Naive thymus-derived CD4-positive, alpha-beta T cell (primary cell): ENCODE results near the gene CACNA1C. TPM values are rescaled to one million over a fixed set of nuclear protein-coding genes. Genes with fewer than 3 reads are reported as not detected.

Source experiments
- ATAC-seq: fragments of 150-1000 bp; cut with Tn5 transposase; 2 replicates; pipeline ENCODE4 v1.10.0; 2021; ENCODE audit warnings: mild to moderate bottlenecking, moderate library complexity
- CTCF ChIA-PET: fragments of 350-600 bp; sonication (Branson Sonifier 250); formaldehyde crosslinking; loops from one replicate; lab custom pipeline; 2021; ENCODE audit warnings: antibody characterized with exemption; lab: Charles Lee
- POLR2A ChIA-PET: fragments of 350-600 bp; sonication (Branson Sonifier 250); formaldehyde crosslinking; loops from one replicate; lab custom pipeline; 2021; ENCODE audit warnings: antibody characterized with exemption, inconsistent platforms; lab: Charles Lee
- DNase-seq, 9 donors: peaks; one replicate each; pipeline versions ENCODE4 v3.0.0 to v3.0.0-alpha.2; 2020 to 2022; ENCODE audit warnings: mixed read lengths in 1 of 9
- H3K27ac ChIP-seq: one replicate; pipeline ENCODE4 v1.7.0; 2013; ENCODE audit warnings: mild to moderate bottlenecking, low read depth, low read length, moderate library complexity
- H3K27me3 ChIP-seq, 2 donors: one replicate each; pipeline ENCODE4 v1.7.0; 2013; ENCODE audit warnings: low read length in 2 of 2, mild to moderate bottlenecking in 2 of 2, moderate library complexity in 2 of 2; ENCODE audit not compliant: control insufficient read depth in 2 of 2, insufficient read depth in 2 of 2
- H3K36me3 ChIP-seq, 3 experiments: 1 replicate in 2 of 3; 2 replicates in 1 of 3; pipeline ENCODE4 v1.7.0; 2013; ENCODE audit warnings: low read length in 3 of 3, mild to moderate bottlenecking in 3 of 3, moderate library complexity in 1 of 3; ENCODE audit not compliant: insufficient read depth in 3 of 3, control insufficient read depth in 2 of 3
- H3K4me1 ChIP-seq, 2 donors: one replicate each; pipeline ENCODE4 v1.7.0; 2013; ENCODE audit warnings: low read length in 2 of 2, mild to moderate bottlenecking in 2 of 2, moderate library complexity in 1 of 2; ENCODE audit not compliant: control insufficient read depth in 2 of 2, insufficient read depth in 2 of 2
- H3K4me3 ChIP-seq: 2 replicates; pipeline ENCODE4 v1.7.0; 2013; ENCODE audit warnings: mild to moderate bottlenecking, low read length
- H3K9me3 ChIP-seq, 3 experiments: 1 replicate in 2 of 3; 2 replicates in 1 of 3; pipeline ENCODE4 v1.7.0; 2013; ENCODE audit warnings: low read length in 3 of 3; ENCODE audit not compliant: control insufficient read depth in 2 of 3
- H3K27ac Mint-ChIP-seq, 9 donors: one replicate each; pipeline ENCODE4 v1.8.0; 2020 to 2022; ENCODE audit warnings: mixed read lengths in 9 of 9, mild to moderate bottlenecking in 8 of 9, moderate library complexity in 5 of 9, inconsistent platforms in 2 of 9
- H3K27me3 Mint-ChIP-seq, 5 donors: one replicate each; pipeline ENCODE4 v1.8.0; 2021 to 2022; ENCODE audit warnings: mixed read lengths in 5 of 5, mild to moderate bottlenecking in 1 of 5
- H3K36me3 Mint-ChIP-seq, 5 donors: one replicate each; pipeline ENCODE4 v1.8.0; 2020 to 2022; ENCODE audit warnings: mixed read lengths in 5 of 5, mild to moderate bottlenecking in 3 of 5, inconsistent platforms in 1 of 5
- H3K4me1 Mint-ChIP-seq, 7 donors: one replicate each; pipeline ENCODE4 v1.8.0; 2020 to 2022; ENCODE audit warnings: mixed read lengths in 7 of 7, mild to moderate bottlenecking in 3 of 7, inconsistent platforms in 1 of 7
- H3K4me3 Mint-ChIP-seq, 10 donors: one replicate each; pipeline ENCODE4 v1.8.0; 2020 to 2022; ENCODE audit warnings: mild to moderate bottlenecking in 10 of 10, mixed read lengths in 10 of 10, moderate library complexity in 6 of 10, inconsistent platforms in 2 of 10
- H3K9me3 Mint-ChIP-seq, 11 donors: one replicate each; pipeline ENCODE4 v1.8.0; 2020 to 2022; ENCODE audit warnings: mixed read lengths in 11 of 11, mild to moderate bottlenecking in 4 of 11, inconsistent platforms in 1 of 11, moderate library complexity in 1 of 11
- intact Hi-C, 2 donors: fragments of 100-400 bp; cut with micrococcal nuclease; formaldehyde crosslinking; loops; one replicate each; pipeline ENCODE4 v1.15.1; 2023
- polyA plus RNA-seq, 2 donors: library from polyadenylated mRNA; unstranded; fragments of 300-500 nt; fragmentation: Illumina TruSeq; gene quantifications; one replicate each; pipeline ENCODE4 v1.2.3, GENCODE V29; 2021
- total RNA-seq, 6 experiments: library from RNA in 5 of 6; stranded (reverse) in 5 of 6; gene quantifications; 1 replicate in 5 of 6; 2 replicates in 1 of 6; pipeline ENCODE4 v1.2.3 and lab custom pipeline; 2021 to 2026

CACNA1C gene
- total and polyA plus RNA-seq, 7 experiments from 2014 or later, result 0.04 to 0.48 (median 0.08) TPM

DNA sequence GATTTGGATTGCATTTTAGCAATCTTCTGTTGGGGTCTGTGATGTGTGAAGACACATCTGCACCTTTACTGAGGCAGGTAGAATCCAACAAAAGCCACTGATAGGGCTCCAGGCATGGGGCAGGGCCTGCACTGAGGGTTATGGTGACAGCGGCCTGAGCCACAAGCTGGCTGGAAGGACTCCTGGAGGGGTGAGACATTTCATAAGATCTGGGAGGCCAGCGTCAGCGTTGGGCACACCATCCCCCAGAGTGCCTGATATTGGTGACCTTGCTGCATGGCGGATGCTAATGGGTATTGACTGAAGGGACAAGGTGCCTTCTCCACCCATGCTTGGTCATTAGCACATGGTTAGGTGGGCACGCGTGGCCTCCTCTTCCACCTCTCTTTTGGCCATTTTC, 187.6 kb downstream of the CACNA1C start:
- no peak overlapping the region for H3K27ac ChIP-seq
- peaks cover 0 to 2% (median 0%) of the 10 kb centered on the region in 7 donors for H3K4me1 Mint-ChIP-seq
- CTCF ChIA-PET, result no interaction called here
- intact Hi-C loops, result no loop called here
- H3K4me1 ChIP-seq, result no peaks in the 10 kb centered on the region
- H3K9me3 Mint-ChIP-seq, result no peaks in the 10 kb centered on the region
- no peaks in the 10 kb centered on the region for H3K27me3 ChIP-seq
- no peaks in the 10 kb centered on the region for H3K9me3 ChIP-seq
- POLR2A ChIA-PET, result no interaction called here
- peaks cover 0 to 24% (median 6%) of the 10 kb centered on the region in 5 donors for H3K27me3 Mint-ChIP-seq
- no peak overlapping the region for H3K4me3 Mint-ChIP-seq
- DNase-seq (no peak), ATAC-seq (no peak)
- H3K36me3 Mint-ChIP-seq, result no peaks in the 10 kb centered on the region
- no peaks in the 10 kb centered on the region for H3K36me3 ChIP-seq
- no peak overlapping the region for H3K4me3 ChIP-seq
- no peak overlapping the region for H3K27ac Mint-ChIP-seq

- no peaks in the 10 kb centered on the region for H3K36me3 Mint-ChIP-seq
- CTCF ChIA-PET, result no interaction called here
Measured at GRCh38 chr12:2240984-2241383, 188.2 kb downstream of the CACNA1C start.

DNA sequence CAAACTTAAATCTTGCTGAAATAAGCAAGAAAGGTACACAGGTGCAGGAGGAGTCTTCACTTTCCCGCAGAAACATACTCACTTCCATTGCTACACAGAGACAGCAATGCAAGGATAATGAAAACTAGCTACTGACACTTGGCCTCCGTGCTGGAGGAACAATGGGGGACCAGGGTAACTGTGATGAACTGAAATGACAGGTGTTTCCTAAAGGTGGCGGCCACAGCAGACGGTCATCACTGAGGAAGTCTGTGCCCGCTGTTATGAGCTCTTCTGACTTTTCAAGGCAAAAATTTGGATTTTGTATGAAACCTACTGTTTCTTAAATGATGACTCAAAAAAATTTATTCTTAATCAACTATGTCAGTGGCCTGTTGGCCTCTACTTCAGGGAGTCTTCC, 189.4 kb downstream of the CACNA1C start:
- no peaks in the 10 kb centered on the region for H3K4me1 ChIP-seq
- no peaks in the 10 kb centered on the region for H3K27me3 ChIP-seq
- H3K4me3 ChIP-seq, result no peak overlapping the region
- H3K4me3 Mint-ChIP-seq, result no peak overlapping the region
- no peak overlapping the region for H3K27ac ChIP-seq
- intact Hi-C loops, result no loop called here
- H3K4me1 Mint-ChIP-seq, result peaks cover 0 to 2% (median 0%) of the 10 kb centered on the region in 7 donors
- ChIA-PET POLR2A (no interaction called here), CTCF (no interaction called here)
- H3K27ac Mint-ChIP-seq, result no peak overlapping the region
- no peaks in the 10 kb centered on the region for H3K9me3 ChIP-seq
- no peaks in the 10 kb centered on the region for H3K9me3 Mint-ChIP-seq
- no peaks in the 10 kb centered on the region for H3K36me3 Mint-ChIP-seq
- H3K27me3 Mint-ChIP-seq, result peaks cover 0 to 20% (median 7%) of the 10 kb centered on the region in 5 donors
- DNase-seq (no peak), ATAC-seq (no peak)
- H3K36me3 ChIP-seq, result no peaks in the 10 kb centered on the region

More at GRCh38 chr12:2240984-2241383, 188.2 kb downstream of the CACNA1C start:
- DNase-seq (no peak), ATAC-seq (no peak)
- Histone ChIP-seq H3K36me3 (no peaks in the 10 kb centered on the region), H3K4me3 (no peak overlapping the region), H3K27me3 (no peaks in the 10 kb centered on the region), H3K9me3 (no peaks in the 10 kb centered on the region), H3K27ac (no peak overlapping the region), H3K4me1 (no peaks in the 10 kb centered on the region)
- peaks cover 0 to 2% (median 0%) of the 10 kb centered on the region in 7 donors for H3K4me1 Mint-ChIP-seq
- H3K9me3 Mint-ChIP-seq, result no peaks in the 10 kb centered on the region
- peaks cover 0 to 18% (median 6%) of the 10 kb centered on the region in 5 donors for H3K27me3 Mint-ChIP-seq
- no peak overlapping the region for H3K4me3 Mint-ChIP-seq
- POLR2A ChIA-PET, result no interaction called here
- intact Hi-C loops, result no loop called here
- H3K27ac Mint-ChIP-seq, result no peak overlapping the region

- Histone ChIP-seq H3K4me1 (no peaks in the 10 kb centered on the region), H3K36me3 (no peaks in the 10 kb centered on the region), H3K4me3 (no peak overlapping the region), H3K27ac (no peak overlapping the region), H3K9me3 (no peaks in the 10 kb centered on the region), H3K27me3 (no peaks in the 10 kb centered on the region)
- DNase-seq (no peak), ATAC-seq (no peak)
- H3K27ac Mint-ChIP-seq, result no peak overlapping the region
- intact Hi-C loops, result no loop called here
- H3K36me3 Mint-ChIP-seq, result no peaks in the 10 kb centered on the region
- ChIA-PET POLR2A (no interaction called here), CTCF (no interaction called here)
- peaks cover 0 to 2% (median 0%) of the 10 kb centered on the region in 7 donors for H3K4me1 Mint-ChIP-seq
- H3K4me3 Mint-ChIP-seq, result no peak overlapping the region
- H3K27me3 Mint-ChIP-seq, result peaks cover 0 to 25% (median 9%) of the 10 kb centered on the region in 5 donors
- H3K9me3 Mint-ChIP-seq, result no peaks in the 10 kb centered on the region
Measured at GRCh38 chr12:2242816-2243215, 190.0 kb downstream of the CACNA1C start.

- ChIA-PET CTCF (no interaction called here), POLR2A (no interaction called here)
- DNase-seq, result no peak
- Histone ChIP-seq H3K27ac (no peak overlapping the region), H3K9me3 (no peaks in the 10 kb centered on the region), H3K4me3 (no peak overlapping the region), H3K36me3 (no peaks in the 10 kb centered on the region), H3K27me3 (no peaks in the 10 kb centered on the region), H3K4me1 (no peaks in the 10 kb centered on the region)
- Mint-ChIP-seq H3K27ac (no peak overlapping the region), H3K27me3 (peaks cover 0 to 25% (median 6%) of the 10 kb centered on the region in 5 donors), H3K4me3 (no peak overlapping the region), H3K9me3 (no peaks in the 10 kb centered on the region), H3K4me1 (peaks cover 0 to 2% (median 0%) of the 10 kb centered on the region in 7 donors), H3K36me3 (no peaks in the 10 kb centered on the region)
- intact Hi-C loops, result no loop called here
- ATAC-seq, result no peak
Measured at GRCh38 chr12:2243275-2243674, 190.5 kb downstream of the CACNA1C start.

DNA sequence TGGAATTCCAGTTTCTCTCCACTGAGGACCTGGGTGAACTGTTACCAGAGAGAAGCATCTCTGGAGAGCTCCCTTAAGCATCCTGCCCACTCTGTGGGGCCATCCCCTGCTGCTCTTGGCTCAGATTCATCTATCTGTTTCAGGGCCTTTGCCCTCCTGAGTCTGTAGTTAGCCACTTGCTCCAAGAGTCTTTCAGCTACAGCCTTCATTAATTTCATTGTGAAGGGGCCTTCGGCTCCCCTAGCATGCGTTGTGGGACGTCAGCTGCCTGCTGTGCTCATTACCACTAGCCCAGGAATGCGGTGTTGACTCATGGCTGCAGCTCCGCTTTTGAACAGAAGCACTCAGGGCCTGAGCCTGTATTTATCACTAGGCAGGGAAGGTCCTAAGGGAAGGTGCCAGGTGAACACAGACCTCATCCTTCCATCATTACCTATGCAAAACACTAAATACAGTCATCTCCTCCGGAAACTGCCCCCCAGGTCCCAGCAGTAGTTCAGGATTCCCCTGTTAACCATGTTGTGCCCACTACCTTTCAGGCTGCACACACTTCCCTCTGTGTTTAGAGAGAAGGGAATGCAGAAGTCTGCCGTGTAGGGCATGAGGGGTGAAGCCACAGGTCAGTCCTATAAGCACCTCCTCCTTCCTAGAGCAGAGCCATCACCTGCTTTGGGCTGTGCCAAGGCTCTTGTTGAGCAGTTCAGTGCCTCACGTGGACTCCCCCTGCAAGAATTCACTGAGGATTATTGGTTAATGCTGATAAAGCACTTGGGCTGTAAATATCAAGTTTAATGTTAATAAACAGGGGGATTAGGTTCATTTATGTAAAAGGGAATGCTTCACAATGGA, 191.4 kb downstream of the CACNA1C start:
- DNase-seq (no peak), ATAC-seq (no peak)
- ChIA-PET POLR2A (no interaction called here), CTCF (no interaction called here)
- Mint-ChIP-seq H3K27ac (no peak overlapping the region), H3K27me3 (peaks cover 0 to 25% (median 3%) of the 10 kb centered on the region in 5 donors), H3K36me3 (no peaks in the 10 kb centered on the region), H3K9me3 (no peaks in the 10 kb centered on the region), H3K4me3 (no peak overlapping the region), H3K4me1 (peaks cover 0 to 2% (median 0%) of the 10 kb centered on the region in 7 donors)
- Histone ChIP-seq H3K4me3 (no peak overlapping the region), H3K4me1 (no peaks in the 10 kb centered on the region), H3K36me3 (no peaks in the 10 kb centered on the region), H3K27me3 (no peaks in the 10 kb centered on the region), H3K27ac (no peak overlapping the region), H3K9me3 (no peaks in the 10 kb centered on the region)
- intact Hi-C loops, result no loop called here

DNA sequence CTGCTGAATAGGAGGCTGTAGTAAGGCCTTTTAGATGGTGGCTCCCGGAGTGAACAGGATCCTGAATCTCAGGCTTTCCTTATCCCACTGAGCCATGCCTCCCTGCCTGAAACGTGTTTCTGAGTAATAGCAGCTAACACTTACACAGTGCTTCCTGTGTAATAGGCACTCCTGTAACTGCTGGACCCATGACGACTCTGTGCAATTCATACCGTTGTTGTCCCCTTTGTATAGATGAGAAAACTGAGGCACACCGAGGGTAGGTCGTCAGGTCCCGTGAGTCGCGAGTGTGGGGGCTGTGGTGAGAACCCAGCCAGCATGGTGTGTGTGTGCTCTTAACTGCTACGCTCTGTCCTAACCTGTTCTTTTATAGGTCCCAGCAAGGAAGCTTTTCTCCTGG, 193.6 kb downstream of the CACNA1C start:
- ATAC-seq (no peak), DNase-seq (no peak)
- H3K4me3 ChIP-seq, result no peak overlapping the region
- intact Hi-C loops, result no loop called here
- no peaks in the 10 kb centered on the region for H3K36me3 ChIP-seq
- Mint-ChIP-seq H3K4me3 (no peak overlapping the region), H3K27me3 (peaks cover 0 to 16% (median 4%) of the 10 kb centered on the region in 5 donors), H3K36me3 (no peaks in the 10 kb centered on the region), H3K9me3 (no peaks in the 10 kb centered on the region), H3K4me1 (peaks cover 0 to 2% (median 0%) of the 10 kb centered on the region in 7 donors), H3K27ac (no peak overlapping the region)
- no peak overlapping the region for H3K27ac ChIP-seq
- ChIA-PET POLR2A (no interaction called here), CTCF (no interaction called here)
- no peaks in the 10 kb centered on the region for H3K4me1 ChIP-seq
- no peaks in the 10 kb centered on the region for H3K9me3 ChIP-seq
- no peaks in the 10 kb centered on the region for H3K27me3 ChIP-seq
